MCF 10A (cell line): ENCODE results near the gene TCF25. TPM values are rescaled to one million over a fixed set of nuclear protein-coding genes. Genes with fewer than 3 reads are reported as not detected.

Experiments used
- BruUV-seq: library from RNA; stranded (reverse); fragments of 400-500 nt; replicated peaks from 2 replicates; lab custom pipeline; 2021; lab: Mats Ljungman, UMichigan
- CTCF ChIA-PET: fragments of 300-600 bp; sonication (Branson Sonifier 250); formaldehyde crosslinking; extraction: SDS; loops from one replicate; lab custom pipeline; 2021; ENCODE audit warnings: antibody characterized with exemption, inconsistent platforms; lab: Yijun Ruan, JAX
- POLR2A ChIA-PET: fragments of 300-600, 350-650 bp; sonication (Branson Sonifier 250); formaldehyde crosslinking; extraction: SDS; loops from one replicate; lab custom pipeline; 2020; ENCODE audit warnings: antibody characterized with exemption, inconsistent platforms; lab: Yijun Ruan, JAX
- DNase-seq: peaks from one replicate; pipeline ENCODE4 v3.0.0-alpha.2; 2018; ENCODE audit not compliant: unreplicated experiment
- H3K27ac Mint-ChIP-seq: one replicate; pipeline ENCODE4 v1.8.0; 2022; ENCODE audit warnings: mild to moderate bottlenecking, low read depth, mixed read lengths; ENCODE audit not compliant: unreplicated experiment
- H3K27me3 Mint-ChIP-seq: one replicate; pipeline ENCODE4 v1.8.0; 2022; ENCODE audit warnings: mixed read lengths; ENCODE audit not compliant: insufficient read depth, unreplicated experiment
- H3K36me3 Mint-ChIP-seq: one replicate; pipeline ENCODE4 v1.8.0; 2022; ENCODE audit warnings: mild to moderate bottlenecking, moderate library complexity, mixed read lengths; ENCODE audit not compliant: insufficient read depth, unreplicated experiment
- H3K4me1 Mint-ChIP-seq: one replicate; pipeline ENCODE4 v1.8.0; 2022; ENCODE audit warnings: mixed read lengths; ENCODE audit not compliant: insufficient read depth, unreplicated experiment
- H3K4me3 Mint-ChIP-seq: one replicate; pipeline ENCODE4 v1.8.0; 2022; ENCODE audit warnings: mild to moderate bottlenecking, moderate library complexity, mixed read lengths; ENCODE audit not compliant: unreplicated experiment
- H3K9me3 Mint-ChIP-seq: one replicate; pipeline ENCODE4 v1.8.0; 2022; ENCODE audit warnings: mixed read lengths; ENCODE audit not compliant: unreplicated experiment
- CTCF ChIP-seq: fragments of 200-600 bp; IDR thresholded peaks from one replicate; pipeline ENCODE4 v1.8.0; 2022; ENCODE audit warnings: antibody characterized with exemption, mild to moderate bottlenecking; ENCODE audit not compliant: unreplicated experiment
- intact Hi-C: fragments of 100-400 bp; cut with micrococcal nuclease; formaldehyde crosslinking; loops from 2 replicates; pipeline ENCODE4 v1.14.1; 2022
- total RNA-seq: library from RNA; stranded (reverse); gene quantifications from 2 replicates; pipeline ENCODE4 v1.2.3, GENCODE V29; 2022

The TCF25 gene
- total RNA-seq, 1 experiment from 2014 or later, result 239 TPM

GRCh38 chr16:89837014-89837546 is 36.3 kb upstream of the TCF25 start:
- no peak for DNase-seq
- H3K4me1 Mint-ChIP-seq, result no peaks in the 10 kb centered on the region

GRCh38 chr16:89841275-89841674 is 32.1 kb upstream of the TCF25 start:
- BruUV-seq, result no TSS peak

More at GRCh38 chr16:89837014-89837546, 36.3 kb upstream of the TCF25 start:
- no peak for TF ChIP-seq CTCF
- intact Hi-C loops, result no loop called here
- H3K27ac Mint-ChIP-seq, result no peak overlapping the region
- BruUV-seq, result no TSS peak
- no peak overlapping the region for H3K4me3 Mint-ChIP-seq
- H3K9me3 Mint-ChIP-seq, result no peaks in the 10 kb centered on the region
- H3K27me3 Mint-ChIP-seq, result no peaks in the 10 kb centered on the region
- POLR2A ChIA-PET, result no interaction called here
- CTCF ChIA-PET, result interaction anchor here (0.6 to 2.1 kb wide), 3 partner anchors 23 to 384 kb away, joined by 3 to 6 read pairs (median 5); no protein-coding TSS in a partner anchor
- H3K36me3 Mint-ChIP-seq, result no peaks in the 10 kb centered on the region

GRCh38 chr16:89842471-89843408 is 30.7 kb upstream of the TCF25 start:
- no peak overlapping the region for H3K27ac Mint-ChIP-seq

More at GRCh38 chr16:89841275-89841674, 32.1 kb upstream of the TCF25 start:
- Mint-ChIP-seq H3K27me3 (no peaks in the 10 kb centered on the region), H3K36me3 (no peaks in the 10 kb centered on the region), H3K4me1 (no peaks in the 10 kb centered on the region), H3K27ac (no peak overlapping the region), H3K9me3 (no peaks in the 10 kb centered on the region), H3K4me3 (no peak overlapping the region)
- ChIA-PET CTCF (interaction anchor here (0.6 to 1.2 kb wide), 2 partner anchors 19 to 143 kb away, joined by 4 to 11 read pairs; no protein-coding TSS in a partner anchor), POLR2A (no interaction called here)
- intact Hi-C loops, result no loop called here
- no peak for TF ChIP-seq CTCF
- DNase-seq, result no peak

More at GRCh38 chr16:89842471-89843408, 30.7 kb upstream of the TCF25 start:
- H3K4me3 Mint-ChIP-seq, result no peak overlapping the region
- BruUV-seq, result no TSS peak
- no peaks in the 10 kb centered on the region for H3K36me3 Mint-ChIP-seq
- no peaks in the 10 kb centered on the region for H3K4me1 Mint-ChIP-seq
- no peak for DNase-seq
- no peaks in the 10 kb centered on the region for H3K27me3 Mint-ChIP-seq
- intact Hi-C loops, result no loop called here
- TF ChIP-seq CTCF, result no peak
- ChIA-PET POLR2A (interaction anchor here (0.6 to 1.5 kb wide), 2 partner anchors 18 to 129 kb away, joined by 3 to 5 read pairs; no protein-coding TSS in a partner anchor), CTCF (no interaction called here)
- H3K9me3 Mint-ChIP-seq, result no peaks in the 10 kb centered on the region
